ENCODE data around the gene ENTPD2.
A peak's percentile ranks its signal among the peaks of the same experiment; 100 is the strongest.

ENTPD2 gene

DNA sequence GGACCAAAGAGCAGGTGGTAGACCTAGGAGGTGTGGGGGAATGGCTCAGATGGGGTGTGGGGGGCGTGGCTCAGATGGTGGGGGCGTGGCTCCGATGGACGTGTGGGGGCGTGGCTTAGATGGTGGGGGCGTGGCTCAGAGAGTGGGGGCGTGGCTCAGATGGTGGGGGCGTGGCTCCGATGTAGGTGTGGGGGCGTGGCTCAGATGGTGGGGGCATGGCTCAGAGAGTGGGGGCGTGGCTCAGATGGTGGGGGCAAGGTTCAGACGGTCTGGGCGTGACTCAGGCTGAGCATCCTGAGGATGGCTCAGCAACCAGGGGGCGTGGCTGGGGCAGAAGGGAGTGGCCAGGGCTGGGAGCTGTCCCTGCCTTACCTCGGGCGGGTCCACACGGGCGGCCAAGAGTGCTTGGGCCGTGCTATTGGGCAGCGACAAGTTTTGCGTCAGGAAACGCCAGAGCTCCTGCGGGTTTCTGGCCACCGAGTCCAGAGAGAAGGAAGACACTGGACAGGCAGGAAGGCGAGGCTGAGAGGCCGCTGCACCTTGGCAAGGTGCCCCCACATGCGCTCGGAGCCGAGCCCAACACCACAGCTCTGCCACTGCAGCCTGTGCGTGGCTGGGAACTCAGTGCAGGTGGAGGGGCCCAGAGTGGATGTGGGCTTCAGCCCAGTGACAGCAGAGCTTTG lies 31.7 kb downstream of the ENTPD2 start:
- peak; percentile 35 for DNase-seq (ENCODE audit: low read depth)
- H3K4me3 ChIP-seq (ENCODE audit: low read length): no peak overlapping the region
- no peak for TF ChIP-seq CTCF (conservative IDR thresholded peaks at IDR 0.05; ENCODE audit: low read length)

GRCh38 chr9:137021568-137021978 lies 32.3 kb downstream of the ENTPD2 start:
- no peak overlapping the region for H3K4me3 ChIP-seq (ENCODE audit: low read length)
- DNase-seq (ENCODE audit: low read depth): no peak
- no peak for TF ChIP-seq CTCF (conservative IDR thresholded peaks at IDR 0.05; ENCODE audit: low read length)

DNA sequence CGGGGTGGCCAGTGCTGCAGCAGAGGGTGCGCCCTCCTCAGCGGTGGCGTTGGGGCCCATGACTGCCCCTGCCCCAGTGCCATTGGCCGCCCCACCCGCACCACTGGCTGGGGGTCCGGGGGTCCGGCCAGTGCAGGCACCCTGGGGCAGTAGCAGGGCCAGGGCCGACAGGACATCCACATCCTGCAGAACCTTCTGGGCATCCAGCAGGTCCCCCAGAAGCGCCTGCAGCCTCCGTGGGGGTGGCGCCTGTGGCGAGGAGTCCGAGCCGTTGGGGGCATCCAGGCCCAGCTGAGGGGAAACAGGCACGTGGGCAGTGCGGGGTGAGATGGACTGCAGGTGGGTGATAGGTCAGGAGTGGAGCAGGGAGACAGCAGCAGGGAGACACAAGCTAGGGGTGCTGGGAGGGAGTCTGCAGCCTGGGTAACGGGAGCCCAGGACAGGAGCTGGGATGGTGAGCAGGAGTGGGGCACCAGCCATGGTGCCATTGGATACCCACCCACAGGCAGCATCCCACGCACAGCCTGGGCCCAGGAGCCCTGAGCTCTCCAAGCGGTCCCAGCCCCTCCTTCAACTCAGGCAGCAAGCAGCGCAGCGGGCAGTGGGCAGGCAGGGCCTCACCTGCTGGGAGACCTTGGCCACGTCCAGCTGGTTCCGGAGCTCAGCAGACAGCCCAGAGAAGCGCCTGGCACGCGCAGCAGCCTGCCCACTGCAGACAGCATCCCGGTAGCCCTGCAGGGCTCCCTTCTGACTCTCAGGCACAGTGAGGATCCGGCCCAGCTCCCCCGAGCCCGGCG lies 32.9 kb downstream of the ENTPD2 start:
- TF ChIP-seq CTCF (conservative IDR thresholded peaks at IDR 0.05; ENCODE audit: low read length): no peak
- DNase-seq (ENCODE audit: low read depth): no peak
- H3K4me3 ChIP-seq (ENCODE audit: low read length): no peak overlapping the region

DNA sequence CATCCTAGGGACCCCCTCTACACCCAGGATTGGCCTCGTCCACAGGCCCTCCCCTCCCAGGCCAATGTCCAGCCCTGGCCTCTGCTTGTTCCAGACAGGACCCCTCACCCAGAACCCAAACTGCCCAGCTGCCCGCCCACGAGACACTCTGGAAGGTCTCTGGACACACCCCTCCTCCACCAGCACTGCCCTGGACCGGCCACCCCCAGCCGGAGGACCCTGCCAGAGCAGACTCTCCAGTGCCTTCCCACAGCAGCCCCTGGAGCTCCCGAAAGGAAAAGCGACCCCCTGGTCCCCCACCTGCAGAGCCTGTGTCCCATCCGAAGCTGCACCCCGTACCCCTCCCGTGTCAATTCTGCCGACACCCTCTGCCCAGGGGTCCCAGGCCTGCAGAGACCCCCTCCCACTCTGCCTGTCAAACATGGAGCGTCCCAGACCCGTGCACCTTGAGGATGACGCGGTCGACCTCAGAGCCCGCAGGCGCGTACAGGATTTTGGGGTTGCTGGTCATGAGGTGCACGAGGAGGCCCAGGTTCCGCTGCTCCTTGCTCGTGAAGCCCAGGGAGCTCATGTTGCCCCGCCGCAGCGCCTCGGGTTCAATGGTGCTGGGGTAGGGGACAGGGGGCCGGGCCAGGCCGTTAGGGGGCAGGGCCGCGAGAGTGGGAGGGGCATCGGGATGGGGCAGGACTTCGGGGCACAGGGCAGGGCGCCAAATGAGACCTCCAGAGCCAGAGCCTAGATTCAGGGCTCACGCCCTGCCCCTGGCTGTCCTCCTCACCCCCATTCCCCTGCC lies 33.8 kb downstream of the ENTPD2 start:
- DNase-seq (ENCODE audit: low read depth): no peak

GRCh38 chr9:137018761-137019559 lies 34.9 kb downstream of the ENTPD2 start:
- H3K4me3 ChIP-seq (ENCODE audit: low read length): no peak overlapping the region
- no peak for TF ChIP-seq CTCF (conservative IDR thresholded peaks at IDR 0.05; ENCODE audit: low read length)
- DNase-seq (ENCODE audit: low read depth): no peak

More for the DNA sequence above, 33.8 kb downstream of the ENTPD2 start:
- no peak overlapping the region for H3K4me3 ChIP-seq (ENCODE audit: low read length)
- no peak for TF ChIP-seq CTCF (conservative IDR thresholded peaks at IDR 0.05; ENCODE audit: low read length)

DNA sequence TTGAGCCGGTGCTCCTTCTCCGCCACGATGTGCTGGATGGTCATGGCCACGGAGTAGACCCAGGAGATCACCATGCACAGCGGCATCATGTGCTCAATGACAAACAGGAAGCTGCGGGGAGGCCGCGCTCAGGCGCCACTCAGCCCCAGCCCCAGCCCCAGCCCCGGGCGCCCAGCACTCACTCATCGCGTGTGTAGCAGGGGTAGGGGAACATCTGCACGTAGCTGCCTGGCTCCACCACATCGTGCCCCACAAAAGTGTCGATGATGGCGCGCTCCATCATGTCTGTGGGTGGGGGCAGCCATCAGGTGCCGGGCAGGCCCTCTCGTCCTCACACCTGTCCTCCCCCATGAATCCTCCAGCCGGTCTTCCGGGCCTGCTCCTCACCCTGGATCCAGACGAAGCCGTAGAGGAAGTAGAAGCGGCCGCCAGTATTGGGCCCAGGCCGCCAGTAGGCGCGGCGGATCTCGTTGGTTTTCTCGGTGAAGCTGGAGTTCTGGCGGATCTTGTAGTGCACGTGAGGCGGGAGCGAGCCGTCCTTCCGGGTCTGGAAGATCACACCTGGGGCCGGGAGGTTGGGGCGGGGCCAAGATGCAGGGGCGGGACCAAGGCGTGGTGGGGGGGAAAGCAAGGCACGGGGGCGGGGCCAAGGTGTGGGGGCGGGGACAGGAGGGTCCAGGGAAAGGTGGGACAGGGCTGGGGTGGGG lies 35.9 kb downstream of the ENTPD2 start:
- H3K4me3 ChIP-seq (ENCODE audit: low read length): no peak overlapping the region
- TF ChIP-seq CTCF (conservative IDR thresholded peaks at IDR 0.05; ENCODE audit: low read length): no peak
- no peak for DNase-seq (ENCODE audit: low read depth)

Measured in AG10803 (cell line).